GM21526 (cell line): ENCODE data around the gene AP5B1.

Experiments
- ATAC-seq: cut with Tn5 transposase; IDR thresholded peaks from one replicate; pipeline ENCODE4 v1.9.1; 2021; ENCODE audit warnings: moderate library complexity; ENCODE audit not compliant: unreplicated experiment, low FRiP score

Gene AP5B1

DNA sequence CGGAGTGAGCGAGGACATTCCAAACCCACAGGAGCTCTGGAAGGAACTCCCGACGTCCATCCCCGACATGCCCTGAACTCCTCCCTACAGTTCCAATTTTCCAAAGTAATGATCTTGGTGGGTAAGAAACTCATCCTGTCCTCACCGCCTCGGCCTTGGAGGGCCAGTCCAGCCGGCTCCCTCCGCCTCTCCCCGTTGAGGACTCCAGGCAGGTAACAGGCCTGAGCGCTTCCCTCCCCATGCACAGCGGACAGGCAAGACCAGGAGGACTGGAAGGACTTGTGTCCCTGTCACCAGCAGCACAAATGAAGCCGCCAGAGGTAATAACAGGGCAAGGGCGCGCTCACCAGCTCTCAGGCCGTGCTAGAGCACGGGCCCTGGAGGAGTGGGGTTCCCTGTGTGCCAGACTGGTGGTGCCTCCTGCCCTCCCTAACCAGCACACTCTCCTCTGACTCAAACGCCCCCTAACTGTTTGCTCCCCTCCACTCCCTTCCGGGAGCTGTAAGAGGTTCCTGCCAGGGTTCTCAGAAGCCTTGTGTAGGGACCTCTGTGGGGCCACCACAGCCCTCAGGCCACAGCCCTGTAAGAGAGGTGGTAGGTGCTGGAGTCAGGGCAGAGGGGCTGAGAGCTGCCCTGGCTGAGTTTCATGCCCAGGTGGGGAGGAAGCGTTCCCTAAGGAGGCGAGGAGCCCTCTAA, 23.2 kb upstream of the AP5B1 start:
- no peak for ATAC-seq

DNA sequence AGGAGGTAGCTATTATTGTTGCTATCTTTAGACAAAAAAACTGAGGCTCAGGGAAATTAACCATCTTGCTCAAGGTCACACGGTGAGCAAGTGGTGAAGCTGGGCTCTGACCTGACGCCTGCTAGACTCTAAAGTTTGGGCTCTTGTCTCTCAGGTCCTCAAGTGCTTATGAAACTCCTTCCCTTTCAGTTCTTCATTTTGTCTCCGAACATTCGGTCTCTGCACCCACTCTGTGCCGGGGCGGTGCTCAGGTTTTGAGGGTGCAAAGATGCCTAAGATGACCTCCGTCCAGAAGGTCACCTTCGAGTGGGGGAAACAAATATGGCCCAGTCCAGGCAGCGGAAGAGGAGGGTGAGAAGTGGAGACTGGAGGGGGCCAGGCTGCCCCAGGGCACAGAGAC, 22.1 kb upstream of the AP5B1 start:
- peak; percentile 78 for ATAC-seq

GRCh38 chr11:65801153-65801987, 20.6 kb upstream of the AP5B1 start:
- no peak for ATAC-seq

GRCh38 chr11:65798882-65799281, 18.1 kb upstream of the AP5B1 start:
- no peak for ATAC-seq

- no peak for ATAC-seq
These were observed 16.9 kb upstream of the AP5B1 start for GRCh38 chr11:65797711-65798110.

- no peak for ATAC-seq
These were observed 16.2 kb upstream of the AP5B1 start for GRCh38 chr11:65796726-65797601.

DNA sequence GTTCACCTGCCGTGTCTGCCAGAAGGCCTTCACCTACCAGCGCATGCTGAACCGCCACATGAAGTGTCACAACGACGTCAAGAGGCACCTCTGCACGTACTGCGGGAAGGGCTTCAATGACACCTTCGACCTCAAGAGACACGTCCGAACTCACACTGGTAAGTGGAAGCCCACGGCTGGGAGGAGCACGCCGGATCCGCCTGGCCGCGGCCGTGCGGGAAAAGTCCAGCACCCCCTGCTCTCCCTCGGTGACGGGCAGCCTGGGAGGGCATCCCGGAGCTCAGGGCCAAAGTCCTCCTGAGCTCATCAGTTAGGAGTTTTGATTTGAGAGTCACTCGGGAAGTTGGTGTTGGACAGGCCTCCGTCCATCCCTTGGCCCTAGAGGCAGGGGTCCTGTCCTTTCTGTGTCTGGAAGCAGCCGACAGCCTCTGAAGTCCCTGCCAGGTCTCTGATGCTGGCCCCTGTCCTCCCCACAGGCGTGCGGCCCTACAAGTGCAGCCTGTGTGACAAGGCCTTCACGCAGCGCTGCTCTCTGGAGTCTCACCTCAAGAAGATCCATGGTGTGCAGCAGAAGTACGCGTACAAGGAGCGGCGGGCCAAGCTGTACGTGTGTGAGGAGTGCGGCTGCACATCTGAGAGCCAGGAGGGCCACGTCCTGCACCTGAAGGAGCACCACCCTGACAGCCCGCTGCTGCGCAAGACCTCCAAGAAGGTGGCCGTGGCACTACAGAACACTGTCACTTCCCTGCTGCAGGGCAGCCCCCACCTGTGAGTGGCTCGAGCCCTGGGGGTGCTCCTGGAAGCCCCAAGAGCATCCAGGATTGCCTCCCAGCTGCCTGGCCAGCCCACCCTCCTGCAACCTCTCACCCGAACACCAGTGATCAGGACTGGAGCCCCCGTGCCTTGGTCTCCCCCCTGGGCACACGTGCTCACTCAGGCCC, 14.1 kb upstream of the AP5B1 start:
- no peak for ATAC-seq

- ATAC-seq, result no peak
These were observed 13.0 kb upstream of the AP5B1 start for GRCh38 chr11:65793625-65794400.

DNA sequence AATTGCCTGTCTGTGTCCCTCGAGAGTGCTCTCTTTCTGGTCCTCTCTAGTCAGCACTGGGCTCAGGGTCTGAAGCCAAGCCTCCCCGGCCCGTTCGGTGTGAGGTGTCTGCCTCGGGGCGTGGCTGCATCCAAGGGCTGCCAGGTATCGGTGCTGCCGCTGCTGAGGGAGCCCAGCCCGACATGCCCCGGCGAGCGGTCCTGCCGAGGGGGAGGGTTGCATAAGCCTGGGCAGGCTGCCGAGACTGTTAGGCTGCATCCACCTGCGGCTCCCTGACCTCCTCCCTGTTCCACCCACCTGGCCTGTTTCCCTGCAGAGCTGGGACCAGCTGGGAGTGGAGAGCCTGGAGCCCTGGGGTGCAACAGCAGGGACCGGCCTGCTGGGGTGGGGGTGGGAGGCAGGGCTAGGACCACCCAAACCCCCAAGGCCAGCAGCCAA, 12.4 kb upstream of the AP5B1 start:
- ATAC-seq, result no peak

- no peak for ATAC-seq
These were observed 11.7 kb upstream of the AP5B1 start for GRCh38 chr11:65792456-65792855.

GRCh38 chr11:65791719-65792213, 11.0 kb upstream of the AP5B1 start:
- ATAC-seq, result peak; percentile 61

GRCh38 chr11:65790902-65791650, 10.3 kb upstream of the AP5B1 start:
- ATAC-seq, result no peak

GRCh38 chr11:65790104-65790901, 9.5 kb upstream of the AP5B1 start:
- ATAC-seq, result no peak

- ATAC-seq, result no peak
These were observed 8.7 kb upstream of the AP5B1 start for GRCh38 chr11:65789230-65790103.

DNA sequence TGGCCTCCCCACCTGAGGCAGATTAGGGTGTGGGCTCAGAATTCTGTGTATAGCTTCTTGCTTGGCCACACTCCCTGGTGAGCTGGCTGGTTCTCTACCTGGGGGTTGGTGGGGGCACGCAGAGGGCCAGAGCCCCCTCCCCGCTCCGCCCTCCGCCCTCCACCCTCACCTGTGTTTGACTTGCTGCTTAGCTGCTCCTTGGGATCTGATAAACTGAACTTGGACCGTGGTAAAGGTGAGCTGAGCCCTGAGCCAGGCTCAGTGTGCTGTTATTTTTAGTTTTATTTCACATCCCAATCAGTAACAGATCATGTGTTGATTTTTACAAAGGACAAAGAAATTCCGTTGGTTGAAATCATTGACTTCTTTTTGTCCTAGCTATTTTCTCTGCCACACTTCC, 8.0 kb upstream of the AP5B1 start:
- ATAC-seq, result no peak
